Bronchial epithelial cell (primary cell): Measurements from ENCODE around the gene SLC38A5. TPM values are rescaled to one million over a fixed set of nuclear protein-coding genes. Genes with fewer than 3 reads are reported as not detected.

Experiments
- DNase-seq: peaks from one replicate; pipeline ENCODE4 v3.0.0-alpha.2; 2010; ENCODE audit warnings: low read depth
- FAIRE-seq: peaks from 2 replicates; lab custom pipeline; 2011; peaks lifted over from hg19 to GRCh38; lab: Jason Lieb, UNC
- H3K27me3 ChIP-seq: 2 replicates; pipeline ENCODE4 v1.5.1; 2011; ENCODE audit warnings: low read length; ENCODE audit not compliant: control insufficient read depth, insufficient read depth
- H3K36me3 ChIP-seq: 2 replicates; pipeline ENCODE4 v1.5.1; 2011; ENCODE audit warnings: low read length; ENCODE audit not compliant: control insufficient read depth, insufficient read depth
- H3K4me3 ChIP-seq: 2 replicates; pipeline ENCODE4 v1.5.1; 2011; ENCODE audit warnings: mild to moderate bottlenecking, low read depth, low read length, control low read depth
- CTCF ChIP-seq: IDR thresholded peaks from 2 replicates; pipeline ENCODE4 v1.5.1; 2011; ENCODE audit warnings: mild to moderate bottlenecking, moderate library complexity, low read length, control low read depth, inconsistent platforms; ENCODE audit not compliant: insufficient read depth, severe bottlenecking
- total RNA-seq: library from RNA; depleted of rRNA; stranded (reverse); fragments of >200 nt; gene quantifications from 2 replicates; pipeline ENCODE4 v1.2.1, GENCODE V29; 2014

The SLC38A5 gene
- total RNA-seq, 1 donor from 2014 or later = 348 TPM

- DNase-seq (no peak), FAIRE-seq (no peak)
- peaks cover 16% of the 10 kb centered on the region for H3K36me3 ChIP-seq
- TF ChIP-seq CTCF = no peak
- H3K4me3 ChIP-seq = no peak overlapping the region
- no peaks in the 10 kb centered on the region for H3K27me3 ChIP-seq
Observed at GRCh38 chrX:48460606-48461005, 9.5 kb downstream of the SLC38A5 start.

- FAIRE-seq (no peak), DNase-seq (no peak)
Observed at GRCh38 chrX:48460031-48460430, 10.0 kb downstream of the SLC38A5 start.

GRCh38 chrX:48459483-48459882 lies 10.6 kb downstream of the SLC38A5 start:
- no peak for FAIRE-seq
- Histone ChIP-seq H3K4me3 (no peak overlapping the region), H3K27me3 (no peaks in the 10 kb centered on the region), H3K36me3 (peaks cover 11% of the 10 kb centered on the region)
- DNase-seq = no peak
- TF ChIP-seq CTCF = no peak

More at GRCh38 chrX:48460031-48460430, 10.0 kb downstream of the SLC38A5 start:
- Histone ChIP-seq H3K36me3 (peaks cover 12% of the 10 kb centered on the region), H3K4me3 (no peak overlapping the region), H3K27me3 (no peaks in the 10 kb centered on the region)
- TF ChIP-seq CTCF = no peak

GRCh38 chrX:48458711-48459110 lies 11.3 kb downstream of the SLC38A5 start:
- H3K4me3 ChIP-seq = no peak overlapping the region
- peaks cover 11% of the 10 kb centered on the region for H3K36me3 ChIP-seq
- no peaks in the 10 kb centered on the region for H3K27me3 ChIP-seq
- no peak for FAIRE-seq
- DNase-seq = no peak
- TF ChIP-seq CTCF = no peak

GRCh38 chrX:48456628-48457331 lies 13.3 kb downstream of the SLC38A5 start:
- FAIRE-seq (no peak), DNase-seq (no peak)
- no peak for TF ChIP-seq CTCF
- H3K36me3 ChIP-seq = peaks cover 11% of the 10 kb centered on the region
- no peaks in the 10 kb centered on the region for H3K27me3 ChIP-seq
- H3K4me3 ChIP-seq = no peak overlapping the region

GRCh38 chrX:48451708-48452107 lies 18.4 kb downstream of the SLC38A5 start:
- no peaks in the 10 kb centered on the region for H3K27me3 ChIP-seq
- no peak for DNase-seq
- FAIRE-seq = no peak
- no peaks in the 10 kb centered on the region for H3K36me3 ChIP-seq
- H3K4me3 ChIP-seq = no peak overlapping the region
- no peak for TF ChIP-seq CTCF
